T-helper 22 cell (primary cell): ENCODE results near the gene HS3ST3B1.
A peak's percentile ranks its signal among the peaks of the same experiment; 100 is the strongest.

ENCODE experiments used
- DNase-seq: peaks from one replicate; pipeline ENCODE4 v3.0.0-alpha.2; 2020; ENCODE audit warnings: low read depth

The HS3ST3B1 gene

GRCh38 chr17:14300575-14301278, at the start of gene HS3ST3B1:
HS3ST3B1 (plus strand) TSS chr17:14301081; CDS start chr17:14301519, 438 bp downstream.
- peak; percentile 100 for DNase-seq

- no peak for DNase-seq
Observed at GRCh38 chr17:14261406-14261805, 39.5 kb upstream of the HS3ST3B1 start.

DNA sequence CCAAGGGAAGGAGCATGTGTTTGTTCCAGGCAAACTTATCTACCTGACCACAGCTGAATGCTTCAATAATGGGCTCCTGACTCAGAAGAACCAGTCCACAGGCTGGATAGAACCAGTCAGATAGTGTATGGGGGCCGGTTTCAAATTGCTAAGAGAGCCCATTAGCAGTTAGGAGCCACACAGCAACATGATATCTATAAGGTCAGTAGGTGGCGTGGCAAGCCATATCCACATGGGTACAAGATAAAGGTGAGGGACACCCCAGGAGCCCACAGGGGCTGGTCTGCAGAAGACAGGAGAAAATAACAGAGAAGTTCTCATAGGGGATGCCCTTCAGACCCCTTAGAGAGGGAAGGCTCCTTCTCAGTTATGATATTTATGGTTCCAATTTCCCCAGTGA, 32.6 kb upstream of the HS3ST3B1 start:
- DNase-seq, result no peak

- no peak for DNase-seq
Observed at GRCh38 chr17:14269473-14269872, 31.4 kb upstream of the HS3ST3B1 start.

- DNase-seq, result no peak
Observed at GRCh38 chr17:14270508-14270907, 30.4 kb upstream of the HS3ST3B1 start.

GRCh38 chr17:14276535-14277250, 24.2 kb upstream of the HS3ST3B1 start:
- DNase-seq, result no peak

GRCh38 chr17:14281530-14281929, 19.4 kb upstream of the HS3ST3B1 start:
- DNase-seq, result no peak

DNA sequence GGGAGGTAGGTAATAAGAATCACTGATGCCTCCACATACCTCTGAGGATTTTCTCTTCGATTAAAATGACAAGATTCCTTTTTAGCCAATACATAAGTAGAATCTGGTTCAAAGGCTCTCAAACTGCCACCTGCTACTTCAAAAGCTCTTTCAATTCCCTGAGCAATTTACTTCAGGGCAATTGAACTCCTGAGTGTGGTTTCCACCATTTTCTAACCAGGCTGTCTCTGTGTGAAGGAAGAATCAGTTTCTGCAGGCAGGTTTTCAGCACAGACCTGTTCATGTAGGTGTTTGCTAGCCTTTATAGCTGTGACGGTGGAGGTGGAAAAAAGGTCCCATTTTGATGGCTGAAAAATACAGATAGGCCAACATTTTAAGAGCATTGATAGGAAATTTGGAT, 18.2 kb upstream of the HS3ST3B1 start:
- DNase-seq, result no peak

GRCh38 chr17:14289162-14289561, 11.7 kb upstream of the HS3ST3B1 start:
- no peak for DNase-seq

- no peak for DNase-seq
Observed at GRCh38 chr17:14294876-14295275, 6.0 kb upstream of the HS3ST3B1 start.

- no peak for DNase-seq
Observed at GRCh38 chr17:14295676-14296075, 5.2 kb upstream of the HS3ST3B1 start.

GRCh38 chr17:14296166-14296910, 4.5 kb upstream of the HS3ST3B1 start:
- DNase-seq, result no peak

GRCh38 chr17:14297161-14297851, 3.6 kb upstream of the HS3ST3B1 start:
- no peak for DNase-seq

DNA sequence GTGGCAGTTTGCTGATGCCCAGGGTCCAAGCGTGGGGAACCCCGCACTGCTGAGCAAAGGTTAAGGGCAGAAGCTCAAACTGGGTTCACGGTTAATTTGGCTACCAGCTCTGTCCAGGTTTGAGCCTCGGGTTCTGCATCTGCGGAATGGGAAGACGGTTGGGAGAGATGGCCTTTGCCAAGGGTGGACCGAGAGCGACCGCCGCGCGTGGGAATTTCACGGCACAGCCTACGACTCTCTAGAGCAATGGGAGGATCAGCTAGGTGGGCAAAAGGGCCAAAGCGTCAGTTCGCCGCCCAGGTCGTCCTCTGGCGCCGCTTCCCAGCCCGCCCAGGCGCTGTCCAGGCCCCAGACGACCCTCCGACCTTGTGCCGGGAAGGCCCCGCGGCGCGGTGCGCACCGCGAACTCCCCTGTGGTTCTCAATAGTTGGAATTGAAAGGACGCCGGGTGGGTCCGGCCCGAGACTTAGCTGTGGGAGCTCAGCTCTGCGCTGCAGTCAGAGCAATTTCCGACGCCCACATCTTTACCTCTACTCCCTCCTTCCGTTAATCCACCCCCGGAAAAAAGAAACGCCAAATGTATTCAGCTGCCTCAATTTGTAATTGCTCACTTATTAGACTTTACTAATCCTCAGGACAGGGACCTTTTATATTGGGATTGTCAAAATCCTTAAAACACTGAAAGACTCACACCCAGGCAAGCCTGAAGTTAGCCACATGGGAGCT, 2.5 kb upstream of the HS3ST3B1 start:
- DNase-seq, result no peak

- DNase-seq, result no peak
Observed at GRCh38 chr17:14298947-14299279, 2.0 kb upstream of the HS3ST3B1 start.

- peak; percentile 26 for DNase-seq
Observed at GRCh38 chr17:14299280-14300141, 1.4 kb upstream of the HS3ST3B1 start.

GRCh38 chr17:14301279-14302090, 604 bp downstream of the HS3ST3B1 start:
- no peak for DNase-seq

DNA sequence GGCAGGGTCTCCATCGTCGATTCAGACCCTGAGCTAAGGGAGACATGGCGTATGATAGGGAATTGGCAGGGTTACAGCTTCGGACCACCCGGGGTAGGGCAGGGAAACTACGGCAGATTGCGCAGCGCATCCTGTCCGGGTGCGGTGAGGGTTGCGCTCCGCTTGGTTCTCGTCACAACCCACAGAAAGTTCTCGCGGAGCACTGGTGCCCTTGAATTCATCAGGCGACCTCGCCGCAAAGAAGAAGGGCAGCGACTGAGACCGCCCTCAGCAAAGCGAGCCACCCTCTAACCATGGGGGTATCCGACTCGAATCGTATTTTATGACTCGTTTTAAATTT, 1.2 kb downstream of the HS3ST3B1 start:
- peak; percentile 26 for DNase-seq

DNA sequence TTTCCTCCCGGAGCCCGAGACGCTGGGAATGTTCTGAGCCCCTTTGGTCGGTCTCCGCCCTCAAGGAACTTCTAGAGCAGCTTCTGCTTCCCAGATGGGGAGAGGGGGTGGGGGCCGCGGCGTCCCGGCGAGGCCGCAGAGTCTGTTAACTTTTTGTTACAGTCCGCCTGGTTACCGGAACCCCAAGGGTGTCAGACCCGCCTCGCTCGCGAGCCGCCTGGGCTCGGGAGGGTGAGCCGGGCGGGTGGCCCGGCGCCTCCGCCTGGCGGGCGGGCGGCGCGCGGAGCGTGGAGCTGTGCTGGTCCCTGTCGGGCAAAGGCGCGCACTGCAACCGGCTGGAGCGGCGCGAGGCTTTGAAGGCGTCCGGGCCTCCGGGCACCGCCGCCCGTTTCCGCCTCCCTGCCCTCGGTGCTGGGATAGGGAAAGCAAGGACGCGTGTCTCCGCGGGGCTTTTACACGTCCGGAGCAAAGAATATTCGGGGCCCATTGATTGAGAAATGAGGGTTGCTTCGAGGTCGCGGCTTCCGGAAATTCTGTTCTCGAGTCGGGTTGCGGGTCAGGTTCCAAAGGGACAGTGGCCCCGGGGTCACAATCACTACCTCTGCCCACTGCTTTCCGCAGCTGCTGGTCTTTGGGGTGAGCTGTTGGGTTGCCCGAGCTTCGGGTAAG, 1.7 kb downstream of the HS3ST3B1 start:
- DNase-seq, result peak; percentile 63
